ENCODE data around the gene TTC32. TPM values are rescaled to one million over a fixed set of nuclear protein-coding genes. Genes with fewer than 3 reads are reported as not detected.
"Not testable (repeated sequence)": the region's sequence is repeated elsewhere in the genome, so short reads cannot be mapped to it uniquely, and the experiment has no call there.

The TTC32 gene
- total RNA-seq, 2 donors from 2014 or later, result 9.2 to 11.9 TPM

DNA sequence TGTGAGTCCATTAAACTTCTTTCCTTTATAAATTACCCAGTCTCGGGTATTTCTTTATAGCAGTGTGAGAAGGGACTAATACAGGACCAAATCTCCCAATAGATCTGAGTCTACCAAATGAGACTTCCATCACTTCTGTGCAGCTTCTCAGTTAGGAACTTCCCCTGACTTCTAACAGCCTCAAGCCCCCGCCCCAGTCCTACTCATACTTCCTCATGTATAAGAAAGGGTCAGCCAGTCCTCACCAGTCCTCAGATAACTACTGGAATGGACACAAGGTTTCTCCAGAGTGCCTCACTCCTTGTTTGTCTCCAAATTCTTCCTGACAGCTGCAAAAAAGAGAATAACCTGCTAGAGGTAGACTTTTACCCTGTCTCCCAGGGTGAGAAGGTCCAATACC lies 19.5 kb downstream of the TTC32 start:
- H3K36me3 ChIP-seq, result no peaks in the 10 kb centered on the region
- DNase-seq (ENCODE audit: low spot score) (no peak), ATAC-seq (ENCODE audit: insufficient number of reproducible peaks, low FRiP score, low read depth) (no peak)
- no peaks in the 10 kb centered on the region for H3K27me3 ChIP-seq (replicated peaks; ENCODE audit: insufficient read depth)
- no peak overlapping the region for H3K27ac ChIP-seq
- no peak overlapping the region for H3K4me3 ChIP-seq
- no peaks in the 10 kb centered on the region for H3K9me3 ChIP-seq
- TF ChIP-seq, protein P1, sequence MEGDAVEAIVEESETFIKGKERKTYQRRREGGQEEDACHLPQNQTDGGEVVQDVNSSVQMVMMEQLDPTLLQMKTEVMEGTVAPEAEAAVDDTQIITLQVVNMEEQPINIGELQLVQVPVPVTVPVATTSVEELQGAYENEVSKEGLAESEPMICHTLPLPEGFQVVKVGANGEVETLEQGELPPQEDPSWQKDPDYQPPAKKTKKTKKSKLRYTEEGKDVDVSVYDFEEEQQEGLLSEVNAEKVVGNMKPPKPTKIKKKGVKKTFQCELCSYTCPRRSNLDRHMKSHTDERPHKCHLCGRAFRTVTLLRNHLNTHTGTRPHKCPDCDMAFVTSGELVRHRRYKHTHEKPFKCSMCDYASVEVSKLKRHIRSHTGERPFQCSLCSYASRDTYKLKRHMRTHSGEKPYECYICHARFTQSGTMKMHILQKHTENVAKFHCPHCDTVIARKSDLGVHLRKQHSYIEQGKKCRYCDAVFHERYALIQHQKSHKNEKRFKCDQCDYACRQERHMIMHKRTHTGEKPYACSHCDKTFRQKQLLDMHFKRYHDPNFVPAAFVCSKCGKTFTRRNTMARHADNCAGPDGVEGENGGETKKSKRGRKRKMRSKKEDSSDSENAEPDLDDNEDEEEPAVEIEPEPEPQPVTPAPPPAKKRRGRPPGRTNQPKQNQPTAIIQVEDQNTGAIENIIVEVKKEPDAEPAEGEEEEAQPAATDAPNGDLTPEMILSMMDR (IDR thresholded peaks at IDR 0.05), result no peak
- H3K4me1 ChIP-seq (ENCODE audit: control insufficient read depth in 1 of 2, low read depth in 2 of 2), result no peaks in the 10 kb centered on the region

DNA sequence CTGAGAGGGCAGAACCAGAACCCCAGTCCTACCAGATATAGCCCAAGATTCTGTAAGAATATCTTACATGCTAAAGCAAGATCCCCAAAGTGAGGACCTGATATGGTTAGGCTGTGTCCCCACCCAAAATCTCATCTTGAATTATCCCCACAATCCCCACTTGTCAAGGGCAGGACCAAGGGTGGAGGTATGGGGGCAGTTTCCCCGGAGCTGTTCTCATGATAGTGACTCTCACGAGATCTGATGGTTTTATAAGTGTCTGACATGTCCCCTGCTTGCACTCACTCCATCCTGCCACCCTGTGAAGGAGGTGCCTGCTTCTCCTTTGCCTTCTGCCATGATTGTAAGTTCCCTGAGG lies 19.9 kb downstream of the TTC32 start:
- no peak overlapping the region for H3K27ac ChIP-seq
- no peaks in the 10 kb centered on the region for H3K9me3 ChIP-seq
- ATAC-seq (ENCODE audit: insufficient number of reproducible peaks, low FRiP score, low read depth) (no peak), DNase-seq (ENCODE audit: low spot score) (no peak)
- TF ChIP-seq, protein P1 (IDR thresholded peaks at IDR 0.05), result no peak
- H3K4me1 ChIP-seq (ENCODE audit: control insufficient read depth in 1 of 2, low read depth in 2 of 2), result no peaks in the 10 kb centered on the region
- no peaks in the 10 kb centered on the region for H3K36me3 ChIP-seq
- no peaks in the 10 kb centered on the region for H3K27me3 ChIP-seq (replicated peaks; ENCODE audit: insufficient read depth)
- no peak overlapping the region for H3K4me3 ChIP-seq

DNA sequence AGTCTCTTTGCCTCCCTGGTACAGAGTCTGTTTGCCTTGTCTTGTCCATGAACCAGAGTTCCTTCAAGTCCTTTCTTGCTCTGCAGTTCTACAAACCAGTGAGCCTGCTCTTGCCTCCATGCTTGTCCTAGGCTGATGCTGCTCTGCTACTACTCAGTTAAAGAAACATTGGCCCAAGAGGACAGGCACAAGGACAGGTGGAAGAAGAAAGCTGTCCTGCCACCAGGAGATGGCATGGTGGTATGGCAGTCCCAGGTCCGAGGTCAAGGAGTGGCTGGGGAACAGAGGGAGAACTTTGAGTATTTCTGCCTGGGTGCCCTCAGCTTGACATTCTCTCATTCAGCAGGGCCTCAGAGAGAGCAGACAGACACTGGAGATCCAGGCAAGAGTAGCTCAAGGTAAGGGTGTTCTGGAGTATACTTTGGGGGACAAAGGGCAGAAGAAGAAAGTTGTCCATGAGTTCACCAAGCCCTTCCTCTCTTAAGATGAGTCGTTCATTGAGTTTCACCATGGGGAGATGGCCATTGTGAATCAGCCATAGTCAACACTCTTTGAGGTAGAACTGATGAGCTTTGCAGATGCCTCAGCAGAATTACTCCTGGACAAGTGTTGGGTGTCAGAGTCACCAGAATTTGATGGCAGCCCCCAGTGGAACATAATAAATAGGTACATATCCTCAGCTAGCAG lies 20.4 kb downstream of the TTC32 start:
- Histone ChIP-seq H3K9me3 (no peaks in the 10 kb centered on the region), H3K27me3 (replicated peaks; ENCODE audit: insufficient read depth) (no peaks in the 10 kb centered on the region), H3K4me3 (no peak overlapping the region), H3K4me1 (ENCODE audit: control insufficient read depth in 1 of 2, low read depth in 2 of 2) (no peaks in the 10 kb centered on the region), H3K27ac (no peak overlapping the region), H3K36me3 (no peaks in the 10 kb centered on the region)
- DNase-seq (ENCODE audit: low spot score), result no peak
- no peak for ATAC-seq (ENCODE audit: insufficient number of reproducible peaks, low FRiP score, low read depth)
- TF ChIP-seq, protein P1 (IDR thresholded peaks at IDR 0.05), result no peak

DNA sequence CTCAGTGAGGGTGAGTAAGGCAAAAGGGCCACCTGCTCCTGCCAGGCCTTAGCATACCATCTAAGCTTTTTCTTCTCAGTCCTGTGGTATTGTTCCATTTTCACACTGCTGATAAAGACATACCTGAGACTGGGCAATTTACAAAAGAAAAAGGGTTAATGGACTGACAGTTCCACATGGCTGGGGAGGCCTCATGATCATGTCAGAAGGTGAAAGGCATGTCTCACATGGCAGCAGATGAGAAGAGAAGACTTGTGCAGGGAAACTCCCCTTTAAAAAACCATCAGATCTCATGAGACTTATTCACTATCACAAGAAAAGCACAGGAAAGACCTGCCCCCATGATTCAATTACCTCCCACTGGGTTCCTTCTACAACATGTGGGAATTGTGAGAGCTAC lies 21.6 kb downstream of the TTC32 start:
- H3K4me1 ChIP-seq (ENCODE audit: control insufficient read depth in 1 of 2, low read depth in 2 of 2); H3K9me3 ChIP-seq; H3K27ac ChIP-seq; H3K27me3 ChIP-seq (replicated peaks; ENCODE audit: insufficient read depth); DNase-seq (ENCODE audit: low spot score); H3K4me3 ChIP-seq; H3K36me3 ChIP-seq; ATAC-seq (ENCODE audit: insufficient number of reproducible peaks, low FRiP score, low read depth): not testable (repeated sequence)

DNA sequence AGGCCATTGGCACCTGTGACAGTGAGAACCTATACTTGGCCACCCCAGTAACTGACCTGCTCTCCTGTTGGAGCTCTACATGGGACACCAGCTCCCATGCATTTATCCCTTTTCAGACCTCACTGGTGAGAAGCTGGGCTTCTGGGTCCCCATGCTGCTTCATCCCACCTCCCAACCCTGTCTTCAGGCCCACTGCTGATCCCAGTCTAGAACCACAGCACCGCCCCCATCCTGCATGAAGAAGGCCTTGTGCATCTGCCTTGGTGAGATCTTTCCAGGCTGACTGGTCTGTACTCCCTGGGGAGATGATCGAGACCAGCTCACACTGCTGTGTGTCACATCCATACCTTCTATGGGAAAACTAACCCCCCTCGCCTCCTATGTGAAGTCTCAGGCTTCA lies 22.7 kb downstream of the TTC32 start:
- TF ChIP-seq, protein P1 (IDR thresholded peaks at IDR 0.05), result no peak
- H3K4me3 ChIP-seq, result no peak overlapping the region
- H3K9me3 ChIP-seq, result no peaks in the 10 kb centered on the region
- ATAC-seq (ENCODE audit: insufficient number of reproducible peaks, low FRiP score, low read depth) (no peak), DNase-seq (ENCODE audit: low spot score) (no peak)
- no peaks in the 10 kb centered on the region for H3K27me3 ChIP-seq (replicated peaks; ENCODE audit: insufficient read depth)
- no peaks in the 10 kb centered on the region for H3K4me1 ChIP-seq (ENCODE audit: control insufficient read depth in 1 of 2, low read depth in 2 of 2)
- H3K36me3 ChIP-seq, result no peaks in the 10 kb centered on the region
- H3K27ac ChIP-seq, result no peak overlapping the region

Data from thoracic aorta (tissue), 2 donors.